Measurements from ENCODE around the gene MYO1H. TPM values are rescaled to one million over a fixed set of nuclear protein-coding genes. Genes with fewer than 3 reads are reported as not detected.

The MYO1H gene
- total RNA-seq, 1 experiment from 2014 or later = 0.26 TPM

DNA sequence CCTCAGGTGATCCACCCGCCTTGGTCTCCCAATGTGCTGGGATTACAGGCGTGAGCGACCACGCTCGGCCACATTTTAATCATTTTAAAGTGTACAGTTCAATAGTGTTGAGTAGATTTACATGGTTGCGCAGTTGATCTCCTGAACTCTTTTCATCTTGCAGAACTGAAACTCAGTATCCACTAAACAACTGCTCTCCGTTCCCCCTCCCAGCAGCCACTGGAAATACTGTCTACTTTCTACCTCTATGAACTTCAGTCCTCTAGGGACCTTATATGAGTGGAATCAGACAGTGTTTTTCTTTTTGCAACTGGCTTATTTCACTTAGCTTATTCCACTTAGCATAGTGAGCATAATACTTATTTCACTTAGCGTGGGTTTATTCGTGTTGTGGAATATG lies 75.7 kb downstream of the MYO1H start:
- no peaks in the 10 kb centered on the region for H3K79me1 ChIP-seq (ENCODE audit: insufficient read depth, low read depth, low read length, poor library complexity, severe bottlenecking)
- no CpG with 5 or more reads among the region's 9 CpGs for WGBS (ENCODE audit: extremely low coverage, insufficient read length, low lambda C conversion rate)
- TF ChIP-seq, protein P1, sequence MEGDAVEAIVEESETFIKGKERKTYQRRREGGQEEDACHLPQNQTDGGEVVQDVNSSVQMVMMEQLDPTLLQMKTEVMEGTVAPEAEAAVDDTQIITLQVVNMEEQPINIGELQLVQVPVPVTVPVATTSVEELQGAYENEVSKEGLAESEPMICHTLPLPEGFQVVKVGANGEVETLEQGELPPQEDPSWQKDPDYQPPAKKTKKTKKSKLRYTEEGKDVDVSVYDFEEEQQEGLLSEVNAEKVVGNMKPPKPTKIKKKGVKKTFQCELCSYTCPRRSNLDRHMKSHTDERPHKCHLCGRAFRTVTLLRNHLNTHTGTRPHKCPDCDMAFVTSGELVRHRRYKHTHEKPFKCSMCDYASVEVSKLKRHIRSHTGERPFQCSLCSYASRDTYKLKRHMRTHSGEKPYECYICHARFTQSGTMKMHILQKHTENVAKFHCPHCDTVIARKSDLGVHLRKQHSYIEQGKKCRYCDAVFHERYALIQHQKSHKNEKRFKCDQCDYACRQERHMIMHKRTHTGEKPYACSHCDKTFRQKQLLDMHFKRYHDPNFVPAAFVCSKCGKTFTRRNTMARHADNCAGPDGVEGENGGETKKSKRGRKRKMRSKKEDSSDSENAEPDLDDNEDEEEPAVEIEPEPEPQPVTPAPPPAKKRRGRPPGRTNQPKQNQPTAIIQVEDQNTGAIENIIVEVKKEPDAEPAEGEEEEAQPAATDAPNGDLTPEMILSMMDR (conservative IDR thresholded peaks at IDR 0.05) = no peak
- no peaks in the 10 kb centered on the region for H3K23me2 ChIP-seq (ENCODE audit: insufficient read length, low read depth, low read length, poor library complexity, severe bottlenecking)
- H2BK5ac ChIP-seq (ENCODE audit: insufficient read length, low read length) = no peak overlapping the region
- H4K5ac ChIP-seq (ENCODE audit: insufficient read length, low read depth, low read length) = no peak overlapping the region
- no peak overlapping the region for H3K27ac Mint-ChIP-seq
- H3K18ac ChIP-seq (ENCODE audit: insufficient read length, low read depth, low read length) = no peak overlapping the region
- H2BK120ac ChIP-seq (ENCODE audit: low read depth, low read length, poor library complexity, severe bottlenecking) = no peak overlapping the region
- H3K27me3 Mint-ChIP-seq (ENCODE audit: low read depth) = no peaks in the 10 kb centered on the region; the same call in 1 of the 2 replicates
- no peak overlapping the region for H3K23ac ChIP-seq (ENCODE audit: insufficient read length, low read depth, low read length)
- no peaks in the 10 kb centered on the region for H3K4me1 ChIP-seq (ENCODE audit: insufficient read depth, low read length)
- H3K4me3 Mint-ChIP-seq = no peak overlapping the region
- H3K27ac ChIP-seq (ENCODE audit: insufficient read length, low read depth, low read length) = no peak overlapping the region
- H4K20me1 ChIP-seq (ENCODE audit: control insufficient read depth, insufficient read depth, insufficient read length) = no peaks in the 10 kb centered on the region
- H3K4me1 Mint-ChIP-seq = no peaks in the 10 kb centered on the region
- H2BK12ac ChIP-seq (ENCODE audit: insufficient read length, low read depth, low read length) = no peak overlapping the region
- no peak overlapping the region for H4K8ac ChIP-seq (replicated peaks; ENCODE audit: insufficient read length, low read depth, low read length)
- no peak overlapping the region for H3K14ac ChIP-seq (ENCODE audit: insufficient read depth, low read length)
- no peaks in the 10 kb centered on the region for H3K9me3 ChIP-seq (ENCODE audit: control insufficient read depth, low read depth, low read length)
- DNase-seq = no peak
- H3K56ac ChIP-seq (ENCODE audit: insufficient read length, low read depth, low read length) = no peak overlapping the region
- H3K4me2 ChIP-seq (ENCODE audit: insufficient read depth, insufficient read length, low read length) = no peak overlapping the region
- no peaks in the 10 kb centered on the region for H3K36me3 Mint-ChIP-seq (ENCODE audit: insufficient read depth in 1 of 3, low read depth in 3 of 3)
- H2BK20ac ChIP-seq (ENCODE audit: low read depth, low read length, poor library complexity, severe bottlenecking) = no peak overlapping the region
- H3K9me3 Mint-ChIP-seq = peaks cover 0 to 2% of the 10 kb centered on the region in 2 experiments; a peak in 1 of 5 replicates
- no peak overlapping the region for H3K4ac ChIP-seq (ENCODE audit: low read depth, low read length)
- H3K79me2 ChIP-seq (ENCODE audit: insufficient read depth, low read length) = no peaks in the 10 kb centered on the region
- H3K27me3 ChIP-seq (ENCODE audit: insufficient read depth, low read length) = no peaks in the 10 kb centered on the region
- no peak overlapping the region for H3T11ph ChIP-seq (ENCODE audit: low read length)
- no peak overlapping the region for H2AFZ ChIP-seq (ENCODE audit: low read length)
- H2AK5ac ChIP-seq (ENCODE audit: insufficient read length, low read length) = no peak overlapping the region
- H4K91ac ChIP-seq (ENCODE audit: insufficient read length, low read depth, low read length) = no peak overlapping the region
- no peak overlapping the region for H2BK15ac ChIP-seq (ENCODE audit: low read depth, low read length)
- no peak overlapping the region for H3K9ac ChIP-seq (ENCODE audit: extremely low read depth, insufficient read length, low read length)

Measured in H9 (cell line).